Amygdala (tissue), 56 donors: Measurements from ENCODE around the gene FABP7.
"Not testable (repeated sequence)": the region's sequence is repeated elsewhere in the genome, so short reads cannot be mapped to it uniquely, and the experiment has no call there.

Experiments used
- DNase-seq, 56 donors: peaks; one replicate each; lab custom pipeline; 2025; lab: John Stamatoyannopoulos, UW

The FABP7 gene

DNA sequence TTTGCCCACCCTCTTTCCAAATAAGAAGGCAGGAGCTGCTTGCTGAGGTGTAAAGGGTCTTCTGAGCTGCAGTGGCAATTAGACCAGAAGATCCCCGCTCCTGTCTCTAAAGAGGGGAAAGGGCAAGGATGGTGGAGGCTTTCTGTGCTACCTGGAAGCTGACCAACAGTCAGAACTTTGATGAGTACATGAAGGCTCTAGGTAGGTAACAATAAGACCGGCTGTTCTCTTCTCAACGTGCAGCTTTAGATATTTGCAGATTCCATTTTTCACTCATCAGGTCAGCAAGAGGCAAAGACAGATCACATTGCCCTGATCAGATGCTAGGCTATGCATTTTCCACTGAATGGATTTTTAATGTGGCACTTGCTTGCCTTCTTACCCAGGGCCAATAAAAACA is at the start of gene FABP7:
Gene FABP7, plus strand, starts transcription at position 50 of the 400 bp plus-strand sequence. Its CDS starts 79 bp downstream, at position 129.
- no peak for DNase-seq

DNA sequence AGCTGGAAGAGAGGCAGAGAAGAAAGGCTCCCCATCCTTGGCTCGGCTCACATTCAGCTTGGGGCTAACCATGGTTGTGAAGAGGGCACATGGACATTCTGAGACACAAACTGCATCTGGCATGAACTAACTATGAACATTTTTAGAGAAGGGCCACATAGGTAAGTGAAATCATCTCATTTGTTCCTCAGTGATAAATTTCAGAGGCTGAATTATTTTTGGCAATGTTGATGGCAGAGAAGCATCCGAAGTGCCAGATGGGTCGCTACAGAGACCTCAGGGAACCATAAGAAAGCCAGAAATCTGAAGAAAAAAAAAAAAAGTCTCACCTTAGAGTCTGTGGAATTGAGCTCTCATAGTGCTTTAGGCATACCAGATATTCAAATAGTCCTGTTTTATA is 49.2 kb upstream of the FABP7 start:
- no peak for DNase-seq

DNA sequence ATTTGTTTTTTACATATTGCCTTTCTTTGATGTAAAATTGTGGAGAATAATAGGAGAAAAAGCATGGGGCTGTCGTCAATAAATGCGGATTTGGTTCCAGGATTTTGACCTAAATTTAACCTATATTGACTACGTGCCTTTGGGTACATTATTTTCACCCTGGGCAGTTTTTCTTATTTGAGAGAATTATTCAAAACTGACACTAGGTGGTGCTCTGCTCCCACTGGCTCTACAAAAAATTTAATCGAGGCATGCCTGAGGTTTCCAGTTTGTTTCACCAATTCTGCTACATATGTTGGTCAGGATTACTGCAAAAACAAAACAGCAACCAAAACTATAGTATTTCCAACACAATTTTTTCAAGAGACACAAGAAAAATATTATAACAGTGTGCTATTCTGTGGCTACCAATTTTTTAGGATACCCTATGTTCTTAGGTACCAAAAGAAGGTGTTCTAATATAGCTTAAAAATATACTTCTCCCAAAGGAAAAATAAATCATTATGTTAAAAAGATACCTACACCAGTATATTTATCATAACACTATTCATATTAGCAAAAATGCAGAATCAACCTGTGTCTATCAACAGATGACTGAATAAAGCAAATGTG is 48.6 kb upstream of the FABP7 start:
- DNase-seq, result peak in 4 of 56 donors; percentile 11 to 31 (median 24)

DNA sequence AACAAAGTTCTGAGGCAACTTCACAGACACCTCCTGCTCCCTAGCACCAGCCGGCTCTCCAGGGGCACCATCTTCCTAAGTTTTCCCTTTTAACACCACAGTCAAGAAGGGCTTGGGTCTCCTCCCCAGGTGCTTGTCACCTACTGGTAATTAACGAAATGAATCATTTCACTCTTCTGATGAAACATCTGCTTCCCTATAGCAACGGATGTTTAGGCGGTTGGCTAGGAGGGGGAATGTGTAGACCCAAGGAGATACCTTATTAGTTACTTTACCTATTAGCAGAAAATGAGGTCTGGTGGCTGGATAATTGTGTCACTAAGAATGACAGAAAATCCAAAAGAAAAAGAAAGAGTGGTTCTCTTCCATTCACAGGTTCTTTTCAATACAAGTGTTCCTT is 46.3 kb upstream of the FABP7 start:
- DNase-seq, result no peak

DNA sequence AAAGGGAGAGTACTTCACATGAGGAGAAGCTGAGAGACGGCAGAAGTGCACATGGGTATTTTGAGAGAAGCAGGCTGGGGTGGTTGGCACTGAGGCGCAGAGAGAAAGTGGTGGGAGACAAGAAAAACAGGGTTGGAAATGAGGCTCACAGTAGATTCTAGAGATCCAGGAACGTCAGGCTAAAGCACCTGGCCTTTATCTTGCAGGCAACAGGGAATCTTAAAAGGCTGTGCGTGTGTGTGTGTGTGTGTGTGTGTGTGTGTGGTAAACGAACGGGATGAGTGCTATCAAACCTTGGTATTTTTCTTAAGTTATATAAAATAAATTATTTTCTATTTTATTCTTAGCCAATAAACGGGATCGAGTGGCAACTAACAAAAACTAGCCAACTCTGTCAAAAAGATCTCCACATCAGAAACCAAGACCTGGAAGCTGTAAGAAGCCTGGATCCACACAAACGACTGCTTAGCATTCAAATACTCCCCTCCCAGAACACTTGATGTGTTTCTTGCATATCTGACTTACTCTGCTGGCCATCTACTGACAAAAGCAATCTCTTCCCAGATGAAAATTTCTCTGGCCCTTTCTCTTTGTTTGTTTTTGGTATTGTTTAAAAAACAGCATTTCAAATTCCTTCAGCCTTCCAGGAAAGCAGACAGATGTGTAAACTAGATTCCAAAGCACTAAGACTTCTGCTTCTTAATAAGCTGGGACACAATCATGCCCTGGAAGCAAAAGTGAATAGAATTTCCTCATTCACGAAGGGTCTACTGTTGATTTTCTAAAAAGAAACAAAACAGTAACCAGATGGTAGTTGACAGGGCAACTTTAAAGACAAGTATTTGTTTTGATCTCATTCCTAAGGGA is 44.8 kb upstream of the FABP7 start:
- DNase-seq, result no peak

DNA sequence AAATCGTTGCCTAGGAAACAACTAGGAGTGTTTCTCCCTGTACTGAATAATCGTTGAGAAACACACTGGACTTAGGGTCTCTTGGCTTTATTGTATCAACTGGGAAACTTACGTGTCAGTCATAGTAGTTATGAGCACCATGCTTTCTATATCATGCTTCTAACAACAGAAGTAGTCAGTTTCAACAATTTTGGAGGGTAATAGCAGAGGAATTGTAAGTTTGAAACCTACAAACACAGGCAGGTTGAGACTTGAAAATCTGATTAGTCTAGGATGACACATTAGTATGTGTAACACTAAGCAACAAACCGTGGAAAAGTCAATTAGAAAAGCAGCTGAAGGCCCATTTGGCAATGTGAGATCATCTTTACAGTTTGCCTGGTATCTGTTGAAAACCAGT is 43.9 kb upstream of the FABP7 start:
- DNase-seq, result peak in 1 of 56 donors; percentile 5

DNA sequence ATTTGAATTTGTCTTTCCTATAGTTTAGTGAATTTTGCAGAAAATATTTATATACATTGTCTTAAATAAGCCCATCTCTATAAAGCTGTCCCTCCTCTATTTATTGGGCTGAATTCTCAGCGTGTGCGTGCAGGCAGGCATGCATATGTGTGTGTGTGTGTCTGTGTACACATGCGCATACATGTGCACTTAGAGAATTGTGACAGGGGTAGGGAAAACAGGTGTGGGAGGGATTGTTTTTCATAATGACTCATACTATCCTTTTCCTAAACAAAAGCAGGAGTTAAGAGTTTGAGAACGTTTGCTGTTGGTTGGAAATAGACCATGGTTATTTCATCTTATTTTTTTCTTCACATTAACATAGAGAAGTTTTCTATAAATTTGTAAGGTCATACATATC is 43.4 kb upstream of the FABP7 start:
- no peak for DNase-seq

DNA sequence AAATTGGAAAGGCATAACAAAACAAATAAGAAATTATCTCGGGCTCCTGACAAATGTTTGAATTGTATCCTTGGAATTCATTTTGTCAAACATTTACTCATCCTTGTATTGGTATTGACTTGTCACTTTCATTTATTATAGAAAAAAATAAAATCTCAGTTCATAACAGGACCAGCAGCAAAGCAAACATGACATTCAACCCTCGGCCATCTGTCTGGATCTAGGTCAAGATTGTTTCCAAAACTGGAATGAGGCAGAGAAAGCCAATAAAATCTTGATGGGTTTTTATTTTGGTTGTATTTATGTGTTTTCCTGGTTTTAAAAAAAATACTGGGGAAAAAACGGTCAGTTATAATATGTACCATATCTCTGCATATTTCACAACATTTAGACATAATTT is 42.9 kb upstream of the FABP7 start:
- no peak for DNase-seq

DNA sequence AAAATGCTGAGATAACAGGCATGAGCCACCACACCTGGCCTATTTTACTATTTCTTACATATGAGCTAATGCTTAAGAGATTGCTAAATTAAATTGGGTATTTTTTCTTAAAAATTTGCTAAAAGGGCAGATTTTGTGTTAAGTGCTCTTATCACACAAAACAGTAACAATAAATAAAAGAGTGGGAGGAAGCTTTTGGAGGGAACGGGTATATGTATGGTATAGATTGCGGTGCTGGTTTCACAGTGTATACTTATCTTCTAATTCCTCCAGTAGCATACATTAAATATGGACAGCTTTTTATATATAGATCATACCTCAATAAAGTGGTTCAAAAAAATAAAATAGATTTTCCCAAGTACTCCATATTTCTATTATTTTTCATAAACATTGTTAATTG is 39.4 kb upstream of the FABP7 start:
- DNase-seq, result no peak

DNA sequence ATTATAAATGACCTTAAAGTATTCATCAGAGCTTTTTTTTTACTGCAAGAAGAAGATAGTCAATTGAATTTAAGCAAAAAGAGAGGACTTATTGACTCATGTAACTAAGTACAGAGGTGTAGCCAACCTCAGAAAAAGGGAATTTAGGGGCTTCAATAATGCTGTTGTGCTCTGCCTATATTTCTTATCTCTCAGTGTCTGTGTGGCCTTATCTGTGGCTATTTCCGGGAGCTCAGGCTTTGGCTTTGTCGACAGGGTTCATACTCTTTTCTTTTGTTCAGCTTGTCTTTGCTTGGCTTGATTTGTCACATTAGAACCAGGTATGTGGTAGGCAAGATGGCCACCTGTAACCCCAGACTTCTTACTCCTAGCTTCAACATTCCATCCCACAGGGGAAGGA is 38.6 kb upstream of the FABP7 start:
- DNase-seq, result no peak

DNA sequence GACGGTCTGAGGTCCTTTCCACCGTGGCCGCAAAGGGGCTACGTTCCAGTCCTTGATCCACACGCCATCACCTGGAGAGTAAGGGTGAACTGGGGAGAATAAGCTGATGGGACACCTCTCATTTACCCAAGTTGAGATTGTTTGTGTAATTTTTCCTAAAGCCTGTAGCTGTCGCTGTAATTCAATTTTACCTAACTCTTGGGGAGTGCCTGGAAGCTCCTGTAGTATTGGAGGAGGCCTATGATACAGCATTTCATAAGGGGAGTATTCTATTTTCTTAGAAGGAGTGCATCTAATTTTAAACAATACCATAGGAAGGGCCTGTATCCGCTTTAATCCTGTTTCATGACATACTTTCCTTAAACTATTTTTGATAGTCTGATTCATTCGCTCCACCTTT is 35.3 kb upstream of the FABP7 start:
- peak in 1 of 56 donors; percentile 12 for DNase-seq

DNA sequence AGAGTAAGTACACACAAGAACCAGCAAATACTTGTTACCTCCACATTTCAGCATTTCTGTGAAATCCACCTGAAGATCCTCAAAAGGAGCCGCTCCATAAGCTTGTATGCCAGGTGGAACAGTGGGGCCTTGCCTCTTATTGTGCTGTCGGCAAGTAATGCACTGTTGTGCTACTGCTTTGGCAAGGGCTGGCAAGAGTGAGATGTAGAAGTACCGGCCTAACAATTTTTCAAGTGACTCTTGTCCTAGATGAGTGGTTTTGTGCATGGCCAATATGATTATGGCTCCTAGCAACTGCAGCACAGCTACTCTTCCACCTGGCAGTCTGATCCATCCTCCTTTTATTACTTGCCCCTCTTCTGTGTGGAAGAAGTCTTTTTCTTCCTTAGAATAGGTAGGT is 34.7 kb upstream of the FABP7 start:
- DNase-seq, result not testable (repeated sequence)

DNA sequence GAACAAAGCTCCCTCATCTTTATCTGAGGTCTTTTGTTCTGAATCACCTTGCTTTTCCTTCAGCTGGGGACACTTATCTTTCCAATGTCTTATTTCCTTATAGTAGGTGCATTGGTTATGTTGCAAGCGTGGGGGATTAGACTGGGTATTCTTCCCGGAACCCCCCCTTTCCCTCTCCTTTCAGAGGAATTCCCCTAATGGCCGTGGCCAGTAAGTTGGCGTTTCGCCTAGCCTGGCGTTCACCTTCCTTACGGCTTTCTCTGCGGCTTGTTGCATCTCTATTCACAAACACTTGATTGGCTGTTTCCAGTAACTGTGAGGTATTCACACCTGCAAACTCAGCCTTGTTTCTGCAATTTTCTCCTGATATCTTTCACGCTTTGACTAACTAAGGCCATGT is 32.8 kb upstream of the FABP7 start:
- no peak for DNase-seq

DNA sequence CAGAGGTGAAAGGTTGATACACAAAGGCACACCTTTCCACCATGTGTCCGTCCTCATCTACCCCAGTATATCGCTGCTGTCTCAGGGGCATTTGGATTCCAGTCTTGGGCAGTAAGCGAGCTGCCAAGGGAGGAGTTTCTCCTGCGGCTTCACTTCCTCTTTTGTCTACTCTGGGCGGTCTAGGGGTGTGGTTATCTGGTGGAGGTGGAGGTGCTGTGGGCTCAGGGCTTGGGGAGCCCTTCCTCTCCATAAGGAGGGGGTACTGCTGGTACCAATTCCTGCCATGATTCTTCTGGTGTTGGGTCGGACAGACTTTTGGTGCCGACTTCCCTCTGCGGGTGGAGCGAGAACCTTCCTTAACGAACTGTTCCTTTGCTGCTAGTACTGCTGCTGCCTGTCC is 31.9 kb upstream of the FABP7 start:
- DNase-seq, result no peak

DNA sequence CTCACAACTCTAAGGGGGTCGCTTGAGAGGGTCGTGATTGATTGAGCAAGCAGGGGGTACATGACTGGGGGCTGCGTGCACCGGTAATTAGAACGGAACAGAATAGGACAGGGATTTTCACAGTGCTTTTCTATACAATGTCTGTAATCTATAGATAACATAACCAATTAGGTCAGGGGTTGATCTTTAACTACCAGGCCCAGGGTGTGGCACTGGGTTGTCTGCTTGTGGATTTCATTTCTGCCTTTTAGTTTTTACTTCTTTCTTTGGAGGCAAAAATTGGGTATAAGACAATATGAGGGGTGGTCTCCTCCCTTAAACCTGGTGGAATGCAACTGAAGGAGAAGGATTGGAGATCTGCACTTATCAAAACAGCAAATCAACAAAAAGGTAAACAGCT is 30.6 kb upstream of the FABP7 start:
- not testable (repeated sequence) for DNase-seq

DNA sequence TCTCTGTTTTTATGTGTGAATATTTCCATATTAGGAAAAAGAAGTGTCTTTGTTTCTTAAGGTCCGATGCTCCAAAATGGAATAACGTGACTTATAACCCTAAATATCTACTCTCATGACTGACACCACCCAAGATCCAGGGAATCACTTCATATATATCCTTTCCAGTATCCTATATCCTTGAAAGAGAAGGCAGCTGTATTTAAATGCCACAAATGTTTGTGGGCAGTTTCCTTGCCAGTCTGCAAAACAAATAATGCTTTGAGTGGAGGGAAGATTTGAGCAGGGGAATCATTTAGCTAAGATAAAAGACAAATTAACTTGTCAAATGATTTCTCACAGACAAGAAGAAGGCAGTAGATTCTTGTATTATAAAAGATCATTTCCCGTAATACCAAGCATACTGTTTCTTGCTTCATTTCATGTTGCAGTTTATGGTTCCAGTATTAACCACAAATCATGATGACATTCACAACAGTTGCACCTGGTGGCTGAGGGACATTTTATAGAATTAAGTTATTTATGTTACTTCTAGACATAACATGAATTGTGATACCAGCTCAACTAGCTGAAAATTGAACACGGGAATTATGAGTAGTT is 30.0 kb upstream of the FABP7 start:
- no peak for DNase-seq

DNA sequence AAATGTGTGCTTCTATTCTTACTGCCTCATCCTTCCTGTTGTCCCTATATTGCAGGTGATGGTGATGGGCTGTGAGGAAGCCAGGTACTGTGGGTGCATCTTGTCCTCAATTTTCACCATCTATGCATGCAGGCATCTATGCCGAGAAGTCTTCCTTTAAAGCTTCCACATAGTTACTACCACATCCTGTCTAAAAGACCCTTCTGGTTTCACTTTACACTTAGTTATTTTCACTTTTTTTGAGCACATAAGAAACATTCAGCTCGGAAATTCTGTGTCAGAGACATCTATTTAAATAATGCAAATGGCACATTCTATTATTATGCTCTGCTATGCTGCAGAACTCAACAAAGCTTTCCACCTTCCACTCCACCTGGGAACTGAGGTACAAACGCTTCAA is 28.2 kb upstream of the FABP7 start:
- no peak for DNase-seq

DNA sequence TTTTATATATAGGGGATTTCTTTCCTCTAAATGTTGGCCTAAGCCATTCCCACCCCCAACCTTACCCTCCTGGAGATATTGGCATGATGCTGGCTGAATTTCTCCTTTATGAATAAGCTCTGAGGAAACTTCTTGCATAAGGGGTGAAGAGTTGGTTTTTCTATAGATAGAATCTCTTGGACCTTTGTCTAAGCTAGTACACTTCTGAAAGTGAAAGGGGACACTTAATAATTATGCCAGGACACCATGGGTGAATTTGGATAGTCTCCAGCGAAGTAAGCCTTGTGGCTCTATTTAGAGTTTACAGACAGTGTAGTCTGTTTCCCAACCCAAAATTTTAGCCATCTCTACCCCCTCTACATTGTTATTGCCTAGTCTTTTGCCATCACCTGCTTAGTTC is 27.1 kb upstream of the FABP7 start:
- no peak for DNase-seq

DNA sequence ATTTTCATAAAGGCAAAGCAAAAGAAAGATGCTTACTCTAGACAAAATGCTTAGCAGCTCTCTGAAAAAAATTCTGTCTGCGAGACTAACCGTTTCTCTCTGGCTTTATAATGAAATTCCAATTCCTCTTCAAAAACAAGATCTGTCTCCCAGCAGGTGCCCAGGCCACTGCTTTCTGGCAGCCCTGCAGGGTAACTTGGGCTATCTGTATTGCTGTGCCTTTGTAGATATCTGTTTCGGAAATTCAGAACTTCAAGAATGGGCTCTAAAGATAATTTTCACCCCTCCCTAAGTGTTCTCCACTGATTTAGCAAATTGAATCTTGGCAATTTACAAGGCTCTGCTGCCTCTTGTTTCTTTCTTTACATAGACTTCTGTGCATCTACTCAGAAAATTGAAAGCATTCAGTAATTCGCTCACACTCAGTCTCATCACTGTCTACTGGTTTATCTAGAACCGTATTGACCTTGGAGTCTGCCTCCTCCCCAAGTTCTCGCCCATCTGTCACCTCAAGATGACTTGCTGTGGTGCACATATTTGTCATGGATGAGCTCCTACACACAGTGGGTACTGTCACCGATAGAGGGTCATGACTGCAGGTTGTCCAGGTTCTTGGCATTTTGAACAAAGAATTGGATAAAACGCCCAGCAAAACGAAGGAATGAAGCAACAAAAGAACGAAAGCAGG is 26.4 kb upstream of the FABP7 start:
- DNase-seq, result no peak

DNA sequence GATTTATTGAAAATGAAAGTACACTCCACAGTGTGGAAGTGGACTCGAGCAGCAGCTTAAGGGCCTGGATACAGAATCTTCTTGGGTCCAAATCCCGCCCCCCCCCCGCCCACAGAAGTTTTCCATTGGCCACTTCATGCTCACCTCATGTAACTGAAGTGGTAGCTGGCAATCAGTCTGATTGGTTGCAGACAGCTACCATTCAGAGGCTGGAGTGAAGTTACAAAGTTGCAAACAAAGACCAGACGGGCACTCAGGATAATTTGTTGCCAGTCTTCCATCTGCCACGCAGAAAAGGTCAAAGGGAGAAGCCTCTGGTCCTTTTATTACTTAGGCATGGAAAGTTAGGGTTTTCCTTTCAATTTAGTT is 25.8 kb upstream of the FABP7 start:
- peak in 10 of 56 donors; percentile 8 to 38 (median 26) for DNase-seq

DNA sequence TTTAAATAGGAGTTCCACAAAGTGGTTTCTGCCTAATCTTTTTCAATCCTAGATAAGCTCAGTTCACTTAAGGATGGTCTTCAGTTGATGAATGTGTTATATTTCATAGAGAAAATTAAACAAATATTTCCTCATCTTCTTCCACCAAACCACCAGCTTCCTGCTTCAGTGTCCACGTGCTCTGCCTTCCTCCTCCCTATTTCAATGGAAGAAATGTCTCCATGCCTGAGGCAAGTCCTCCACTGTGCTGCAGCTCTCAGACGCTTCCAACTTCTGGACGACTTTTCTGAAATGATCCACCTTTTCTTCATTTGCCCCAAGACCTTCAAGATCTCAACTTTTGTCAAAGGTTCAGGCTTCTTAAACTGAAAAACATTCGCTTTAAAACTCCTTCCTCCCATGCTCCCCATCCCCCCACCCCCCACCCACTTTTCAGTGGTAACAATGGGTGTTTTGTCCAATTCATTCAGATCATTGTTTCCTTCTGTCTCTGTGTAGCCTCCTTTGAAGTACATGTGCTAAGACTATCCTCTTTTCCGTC is 25.3 kb upstream of the FABP7 start:
- DNase-seq, result no peak
